ENCODE results near the gene TEX44.
"Not testable (repeated sequence)": the region's sequence is repeated elsewhere in the genome, so short reads cannot be mapped to it uniquely, and the experiment has no call there.

Gene TEX44

DNA sequence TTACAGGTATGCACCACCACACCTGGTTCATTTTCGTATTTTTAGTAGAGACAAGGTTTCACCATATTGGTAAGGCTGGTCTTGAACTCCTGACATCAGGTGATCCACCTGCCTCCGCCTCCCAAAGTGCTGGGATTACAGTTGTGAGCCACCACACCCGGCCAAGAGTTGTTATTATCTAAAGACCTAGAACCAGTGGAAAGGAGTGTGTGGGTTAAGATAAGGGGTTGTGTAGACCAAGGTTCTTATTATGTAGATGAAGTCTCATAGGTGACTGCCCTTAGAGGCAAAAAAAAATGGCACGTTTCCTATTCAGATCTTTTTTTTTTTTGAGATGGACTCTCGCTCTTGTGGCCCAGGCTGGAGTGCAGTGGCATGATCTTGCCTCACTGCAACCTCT lies 21.7 kb upstream of the TEX44 start:
- in situ Hi-C loops (cut with MboI; ENCODE audit: low sequenced_read_pairs), result not testable (repeated sequence)

- in situ Hi-C loops (cut with MboI; ENCODE audit: low sequenced_read_pairs), result no loop called here
Observed at GRCh38 chr2:231571661-231572191, 20.9 kb upstream of the TEX44 start.

- in situ Hi-C loops (cut with MboI; ENCODE audit: low sequenced_read_pairs), result no loop called here
Observed at GRCh38 chr2:231573096-231573495, 19.6 kb upstream of the TEX44 start.

DNA sequence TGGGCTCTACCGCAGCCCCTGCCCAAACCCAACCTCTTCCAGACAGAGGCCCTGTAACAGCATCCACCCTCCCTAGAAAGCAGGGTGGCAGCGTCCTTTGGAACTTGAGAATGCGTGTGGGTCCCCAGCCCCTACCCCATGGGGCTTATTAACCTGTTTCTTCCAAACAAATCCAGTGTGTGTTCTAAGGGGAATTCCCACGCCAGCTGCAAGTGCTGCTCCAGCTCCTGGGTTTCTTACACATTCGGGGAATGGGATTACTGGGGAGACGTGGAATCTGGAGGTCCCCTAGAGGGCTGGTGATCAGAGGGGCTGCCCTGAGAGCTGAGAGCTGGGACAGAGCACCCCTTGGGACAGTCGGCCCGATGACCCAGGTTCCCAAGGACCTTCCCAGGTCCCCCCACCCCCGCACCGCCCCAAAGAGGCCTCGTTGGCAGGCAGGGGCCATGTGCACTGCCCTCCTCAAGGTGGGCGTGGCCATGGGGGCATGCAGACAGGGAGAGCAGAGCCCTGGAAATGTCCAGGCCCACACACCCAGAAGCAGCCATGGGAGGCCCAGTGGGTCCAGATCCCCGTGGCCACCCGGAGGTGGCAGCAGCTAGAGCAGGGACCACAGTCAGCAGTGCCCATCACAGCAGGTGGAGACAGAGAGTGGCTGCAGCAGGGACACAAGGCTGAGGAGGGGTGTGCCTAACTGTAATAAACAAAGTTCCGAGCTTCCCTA lies 18.8 kb upstream of the TEX44 start:
- in situ Hi-C loops (cut with MboI; ENCODE audit: low sequenced_read_pairs), result no loop called here

GRCh38 chr2:231575612-231576256 lies 16.9 kb upstream of the TEX44 start:
- in situ Hi-C loops (cut with MboI; ENCODE audit: low sequenced_read_pairs), result no loop called here

GRCh38 chr2:231576465-231576864 lies 16.2 kb upstream of the TEX44 start:
- in situ Hi-C loops (cut with MboI; ENCODE audit: low sequenced_read_pairs), result no loop called here

GRCh38 chr2:231578655-231579054 lies 14.0 kb upstream of the TEX44 start:
- in situ Hi-C loops (cut with MboI; ENCODE audit: low sequenced_read_pairs), result not testable (repeated sequence)

DNA sequence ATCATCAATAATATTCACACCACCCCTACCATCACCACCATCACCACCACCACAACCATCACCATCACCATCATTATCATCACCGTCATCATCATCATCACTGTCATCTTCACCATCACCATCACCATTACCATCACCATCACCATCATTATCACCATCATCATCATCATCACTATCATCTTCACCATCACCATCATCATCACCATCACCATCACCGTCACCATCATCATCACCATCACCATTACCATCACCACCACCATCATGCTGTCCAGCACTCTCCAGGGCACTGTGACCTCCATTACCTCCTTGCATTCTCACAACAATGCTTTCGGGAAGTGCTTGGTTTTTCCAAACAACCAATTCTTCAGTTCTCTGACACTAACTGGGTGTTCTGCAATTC lies 13.1 kb upstream of the TEX44 start:
- in situ Hi-C loops (cut with MboI; ENCODE audit: low sequenced_read_pairs), result no loop called here

- in situ Hi-C loops (cut with MboI; ENCODE audit: low sequenced_read_pairs), result no loop called here
Observed at GRCh38 chr2:231581328-231581727, 11.3 kb upstream of the TEX44 start.

- in situ Hi-C loops (cut with MboI; ENCODE audit: low sequenced_read_pairs), result no loop called here
Observed at GRCh38 chr2:231583982-231584381, 8.7 kb upstream of the TEX44 start.

DNA sequence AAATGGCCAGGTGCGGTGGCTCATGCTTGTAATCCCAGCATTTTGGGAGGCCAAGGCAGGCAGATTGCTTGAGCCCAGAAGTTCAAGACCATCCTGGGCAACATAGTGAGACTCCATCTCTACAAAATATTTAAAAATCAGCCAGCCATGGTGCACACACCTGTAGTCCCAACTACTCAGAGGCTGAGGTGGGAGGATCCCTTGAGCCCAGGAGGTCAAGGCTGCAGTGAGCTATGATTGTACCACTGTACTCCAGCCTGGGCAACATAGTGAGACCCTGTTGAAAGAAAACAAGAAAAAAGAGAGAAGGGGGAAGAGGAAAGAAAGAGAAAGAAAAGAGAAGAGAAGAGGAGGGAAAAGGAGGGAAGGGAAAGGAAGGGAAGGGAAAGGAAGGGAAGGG lies 4.9 kb upstream of the TEX44 start:
- in situ Hi-C loops (cut with MboI; ENCODE audit: low sequenced_read_pairs), result not testable (repeated sequence)

DNA sequence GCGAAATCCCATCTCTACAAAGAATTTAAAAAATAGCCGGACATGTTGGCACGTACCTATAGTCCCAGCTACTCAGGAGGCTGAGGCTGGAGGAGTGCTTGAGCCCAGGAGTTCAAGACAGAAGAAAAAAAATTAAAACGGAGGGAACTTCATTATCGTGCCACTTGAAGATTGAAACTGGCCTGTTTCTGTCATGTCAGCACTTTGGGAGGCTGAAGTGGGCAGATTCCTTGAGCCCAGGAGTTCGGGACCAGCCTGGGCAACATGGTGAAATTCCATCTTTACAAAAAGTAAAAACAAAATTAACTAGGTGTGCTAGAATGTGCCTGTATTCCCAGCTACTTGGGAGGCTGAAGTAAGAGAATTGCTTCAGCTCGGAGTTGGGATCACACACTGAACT lies 3.0 kb upstream of the TEX44 start:
- in situ Hi-C loops (cut with MboI; ENCODE audit: low sequenced_read_pairs), result no loop called here

DNA sequence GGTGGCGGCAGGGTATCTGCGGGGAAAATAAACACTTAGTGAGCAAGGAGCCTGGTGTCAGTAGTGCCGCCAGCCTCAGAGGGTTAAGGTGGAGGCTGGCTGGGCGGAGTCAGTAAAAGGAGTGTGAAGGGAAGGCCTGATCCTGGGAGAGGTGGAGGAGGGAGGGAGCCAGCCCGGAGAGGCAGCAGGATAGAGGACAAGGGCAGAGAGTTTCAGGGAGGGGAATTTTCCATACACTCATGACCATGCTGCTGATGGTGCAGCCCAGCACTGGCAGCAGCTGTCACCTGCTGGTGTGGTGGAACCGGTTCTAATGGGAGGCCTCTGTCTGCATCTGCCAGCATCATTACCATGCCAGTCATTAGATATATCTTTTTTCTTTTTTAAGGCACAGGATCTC lies 2.0 kb upstream of the TEX44 start:
- in situ Hi-C loops (cut with MboI; ENCODE audit: low sequenced_read_pairs), result no loop called here

DNA sequence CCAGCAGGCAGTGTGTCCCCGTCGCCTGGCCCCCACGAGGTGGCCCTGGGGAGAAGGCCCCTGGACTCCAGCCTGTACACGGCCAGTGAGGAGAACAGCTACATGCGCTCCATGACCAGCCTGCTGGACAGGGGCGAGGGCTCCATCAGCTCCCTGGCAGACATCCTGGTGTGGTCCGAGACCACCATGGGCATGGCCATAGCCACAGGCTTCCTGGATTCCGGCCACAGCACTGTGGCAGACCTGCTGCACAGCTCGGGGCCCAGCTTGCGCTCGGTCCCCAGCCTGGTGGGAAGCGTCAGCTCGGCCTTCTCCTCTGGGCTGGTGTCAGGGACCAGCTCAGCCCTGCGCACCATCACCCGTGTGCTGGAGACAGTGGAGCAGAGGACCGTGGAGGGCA lies 1.0 kb downstream of the TEX44 start:
- in situ Hi-C loops (cut with MboI; ENCODE audit: low sequenced_read_pairs), result no loop called here

DNA sequence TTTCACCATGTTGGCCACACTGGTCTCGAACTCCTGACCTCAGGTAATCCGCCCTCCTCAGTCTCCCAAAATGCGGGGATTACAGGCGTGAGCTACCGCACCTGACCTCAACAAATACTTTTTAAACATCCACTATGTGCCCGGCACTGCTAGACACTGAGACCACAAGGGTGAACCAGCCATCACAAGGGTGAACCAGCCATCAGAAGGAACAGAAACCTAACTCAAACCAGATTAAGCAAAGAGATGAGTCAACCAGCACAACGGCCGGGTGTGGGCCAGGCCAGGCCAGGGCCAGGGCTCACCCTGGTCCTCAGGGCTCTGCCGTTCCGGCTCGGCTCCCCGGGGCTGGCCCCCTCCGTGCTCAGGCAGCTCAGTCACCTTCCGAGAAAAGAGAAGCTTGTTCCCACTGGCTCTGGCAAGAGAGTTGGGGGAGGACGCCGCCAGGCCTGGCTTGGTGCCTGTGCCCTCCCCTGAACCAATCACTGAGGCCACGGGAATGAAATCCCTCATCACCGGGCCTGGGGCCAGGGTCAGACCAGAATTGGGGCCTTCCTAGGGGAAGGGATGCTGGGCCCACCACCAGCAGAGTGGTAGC lies 4.4 kb downstream of the TEX44 start:
- in situ Hi-C loops (cut with MboI; ENCODE audit: low sequenced_read_pairs), result no loop called here

DNA sequence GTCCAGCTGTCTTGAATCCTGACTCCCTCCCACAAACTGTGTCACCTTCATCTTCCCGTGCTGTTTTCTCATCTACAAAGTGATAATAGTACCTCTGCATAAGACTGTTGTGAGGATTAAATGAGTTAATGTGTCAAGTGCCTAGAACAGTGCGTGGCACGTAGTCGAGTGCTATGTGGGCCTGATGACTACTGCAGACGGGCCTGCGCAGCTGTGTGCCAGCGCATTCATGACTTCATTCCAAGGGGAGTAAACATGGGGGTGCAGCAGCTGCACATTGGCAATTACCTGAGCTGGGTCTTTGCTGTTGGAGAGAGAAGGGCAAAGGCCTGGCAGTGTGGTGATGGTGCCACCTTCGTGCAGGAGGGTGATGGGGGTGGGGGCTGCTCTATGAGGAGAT lies 5.0 kb downstream of the TEX44 start:
- in situ Hi-C loops (cut with MboI; ENCODE audit: low sequenced_read_pairs), result no loop called here

DNA sequence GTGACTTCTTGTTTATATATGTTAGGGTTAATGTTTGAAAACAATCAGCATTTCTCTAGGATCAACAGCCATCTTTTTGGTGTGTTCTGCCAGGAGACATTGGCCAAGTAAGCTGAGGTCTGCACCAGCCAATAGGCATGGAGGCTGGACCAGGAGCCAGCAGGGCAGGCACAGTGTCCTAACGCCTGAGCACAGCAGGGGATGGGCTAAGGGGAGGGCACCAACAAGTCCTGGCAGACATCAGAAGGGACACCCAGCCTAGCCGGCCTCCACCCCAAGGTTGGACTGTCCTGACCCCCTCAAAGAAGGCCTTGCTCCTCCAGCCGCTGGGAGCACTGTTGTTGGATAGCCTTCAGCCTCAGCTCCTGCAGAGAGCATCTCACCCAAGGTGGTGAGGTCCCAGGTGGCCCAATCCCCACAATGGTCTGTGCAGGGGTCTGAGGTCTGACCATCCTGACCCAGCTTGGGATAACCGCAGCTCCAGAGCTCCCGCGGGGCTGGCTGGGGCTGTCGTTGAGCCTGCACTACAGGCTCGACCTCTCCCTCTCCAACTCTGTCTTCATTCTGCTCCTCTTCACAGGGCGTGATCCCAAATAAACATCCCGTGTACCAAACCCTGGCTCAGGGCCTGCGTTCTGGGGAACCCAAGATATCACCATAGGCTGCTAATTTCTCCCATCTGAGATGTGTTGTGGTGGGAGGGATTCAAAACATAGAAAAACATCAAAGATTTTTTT lies 8.1 kb downstream of the TEX44 start:
- in situ Hi-C loops (cut with MboI; ENCODE audit: low sequenced_read_pairs), result no loop called here

GRCh38 chr2:231601356-231602229 lies 8.9 kb downstream of the TEX44 start:
- in situ Hi-C loops (cut with MboI; ENCODE audit: low sequenced_read_pairs), result no loop called here

- in situ Hi-C loops (cut with MboI; ENCODE audit: low sequenced_read_pairs), result no loop called here
Observed at GRCh38 chr2:231602859-231603467, 10.3 kb downstream of the TEX44 start.

DNA sequence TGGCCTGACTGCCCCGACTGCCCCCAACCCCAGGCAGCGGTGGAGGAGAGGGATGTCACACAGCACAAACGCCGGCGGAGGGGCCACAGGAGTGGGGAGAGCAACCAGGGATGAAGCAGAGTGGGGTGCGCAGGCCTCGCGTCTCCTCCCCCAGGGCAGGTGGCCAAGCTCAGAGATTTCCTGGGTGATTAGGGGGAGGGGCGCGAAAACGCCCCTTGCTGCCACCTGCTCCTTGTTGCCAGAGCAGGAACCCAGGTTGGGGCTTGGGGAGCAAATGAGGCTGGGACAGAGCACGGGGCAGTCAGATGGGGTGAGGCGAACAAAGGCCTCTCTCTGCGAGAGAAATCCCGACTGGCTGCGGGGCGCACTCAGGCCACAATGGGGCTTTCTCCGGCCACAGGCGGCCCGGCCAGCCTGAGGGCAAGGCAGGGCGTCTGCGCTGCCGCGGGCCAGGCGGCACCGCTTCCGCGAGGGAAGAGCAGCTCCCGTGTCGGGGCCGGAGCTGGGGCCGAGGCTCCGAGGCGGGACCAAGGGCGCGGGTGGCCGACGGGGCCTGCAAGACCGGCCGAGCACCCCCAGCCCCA lies 11.5 kb downstream of the TEX44 start:
- in situ Hi-C loops (cut with MboI; ENCODE audit: low sequenced_read_pairs), result no loop called here
